ENCODE data around the gene MORN5.

The MORN5 gene

GRCh38 chr9:122133984-122134535, 25.6 kb upstream of the MORN5 start:
- no peaks in the 10 kb centered on the region for H3K36me3 ChIP-seq (ENCODE audit: insufficient read depth, low read length)
- H3K9me3 ChIP-seq (replicated peaks; ENCODE audit: low read length) = no peaks in the 10 kb centered on the region
- no peak overlapping the region for H3K9ac ChIP-seq (ENCODE audit: low read depth, low read length)
- H3K4me3 ChIP-seq (ENCODE audit: low read length) = no peak overlapping the region
- H3K4me1 ChIP-seq (ENCODE audit: control insufficient read depth, insufficient read depth, low read length) = peaks cover 7% of the 10 kb centered on the region
- no peak overlapping the region for H3K4me2 ChIP-seq (ENCODE audit: low read length)
- H3K27me3 ChIP-seq (ENCODE audit: control insufficient read depth, insufficient read depth, low read length) = peaks cover 8% of the 10 kb centered on the region

DNA sequence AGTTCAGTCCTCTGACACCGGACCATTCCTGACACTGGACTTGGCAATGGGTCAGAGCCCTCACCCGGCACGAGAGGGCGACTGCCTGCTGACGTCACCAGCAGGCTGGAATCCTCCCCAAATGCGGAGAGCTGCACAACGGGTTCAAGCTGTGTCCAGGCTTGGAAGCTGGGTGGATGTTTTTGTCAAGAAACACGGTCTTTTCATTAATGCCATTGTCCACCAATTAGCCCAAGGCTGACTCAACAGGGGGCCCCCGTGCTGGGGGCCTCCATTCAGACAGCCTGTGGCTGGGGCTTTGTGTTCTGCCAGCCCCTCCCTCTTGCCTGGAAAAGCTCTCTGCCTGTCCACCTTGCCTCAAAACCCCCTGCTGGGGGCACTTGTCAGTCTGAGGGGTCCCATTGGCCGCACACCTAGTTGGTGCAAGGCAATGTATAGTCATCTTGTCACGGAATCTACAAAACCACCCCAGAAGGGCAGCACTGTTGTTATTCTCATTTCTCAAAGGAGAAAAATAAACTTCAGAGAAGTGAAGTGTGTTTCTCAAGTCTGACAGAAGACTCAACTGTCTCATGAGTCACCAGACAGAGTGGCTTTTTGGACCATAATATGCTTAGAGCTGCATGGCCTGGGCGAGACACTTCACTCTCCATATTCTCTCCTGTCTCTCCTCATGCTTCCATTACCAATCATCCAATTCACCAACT, 24.7 kb upstream of the MORN5 start:
- H3K4me3 ChIP-seq (ENCODE audit: low read length) = no peak overlapping the region
- no peaks in the 10 kb centered on the region for H3K36me3 ChIP-seq (ENCODE audit: insufficient read depth, low read length)
- H3K9ac ChIP-seq (ENCODE audit: low read depth, low read length) = no peak overlapping the region
- no peaks in the 10 kb centered on the region for H3K9me3 ChIP-seq (replicated peaks; ENCODE audit: low read length)
- peaks cover 8% of the 10 kb centered on the region for H3K27me3 ChIP-seq (ENCODE audit: control insufficient read depth, insufficient read depth, low read length)
- peaks cover 7% of the 10 kb centered on the region for H3K4me1 ChIP-seq (ENCODE audit: control insufficient read depth, insufficient read depth, low read length)
- no peak overlapping the region for H3K4me2 ChIP-seq (ENCODE audit: low read length)

DNA sequence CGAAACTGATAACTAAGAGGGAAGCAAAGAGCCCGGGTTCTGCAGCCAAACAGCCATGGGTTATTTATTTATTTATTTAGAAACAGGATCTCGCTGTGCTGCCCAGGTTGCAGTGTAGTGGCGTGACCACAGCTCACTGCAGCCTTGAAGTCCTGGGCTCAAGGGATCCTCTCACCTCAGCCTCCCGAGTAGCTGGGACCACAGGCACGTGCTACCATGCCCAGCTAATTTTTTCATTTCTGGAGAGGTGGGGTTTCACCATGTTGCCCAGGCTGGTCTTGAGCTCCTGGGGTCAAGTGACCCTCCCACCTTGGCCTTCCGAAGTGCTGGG, 24.2 kb upstream of the MORN5 start:
- H3K4me3 ChIP-seq (ENCODE audit: low read length) = no peak overlapping the region
- H3K4me1 ChIP-seq (ENCODE audit: control insufficient read depth, insufficient read depth, low read length) = peaks cover 7% of the 10 kb centered on the region
- H3K36me3 ChIP-seq (ENCODE audit: insufficient read depth, low read length) = no peaks in the 10 kb centered on the region
- no peaks in the 10 kb centered on the region for H3K9me3 ChIP-seq (replicated peaks; ENCODE audit: low read length)
- no peak overlapping the region for H3K9ac ChIP-seq (ENCODE audit: low read depth, low read length)
- H3K27me3 ChIP-seq (ENCODE audit: control insufficient read depth, insufficient read depth, low read length) = peaks cover 8% of the 10 kb centered on the region
- no peak overlapping the region for H3K4me2 ChIP-seq (ENCODE audit: low read length)

GRCh38 chr9:122138560-122139268, 21.0 kb upstream of the MORN5 start:
- Histone ChIP-seq H3K4me3 (ENCODE audit: low read length) (no peak overlapping the region), H3K27me3 (ENCODE audit: control insufficient read depth, insufficient read depth, low read length) (no peaks in the 10 kb centered on the region), H3K36me3 (ENCODE audit: insufficient read depth, low read length) (peaks cover 10% of the 10 kb centered on the region), H3K9me3 (replicated peaks; ENCODE audit: low read length) (no peaks in the 10 kb centered on the region), H3K4me2 (ENCODE audit: low read length) (no peak overlapping the region), H3K9ac (ENCODE audit: low read depth, low read length) (no peak overlapping the region), H3K4me1 (ENCODE audit: control insufficient read depth, insufficient read depth, low read length) (peaks cover 7% of the 10 kb centered on the region)

- Histone ChIP-seq H3K4me1 (ENCODE audit: control insufficient read depth, insufficient read depth, low read length) (no peaks in the 10 kb centered on the region), H3K36me3 (ENCODE audit: insufficient read depth, low read length) (peaks cover 25% of the 10 kb centered on the region)
Observed at GRCh38 chr9:122140368-122141193, 19.1 kb upstream of the MORN5 start.

DNA sequence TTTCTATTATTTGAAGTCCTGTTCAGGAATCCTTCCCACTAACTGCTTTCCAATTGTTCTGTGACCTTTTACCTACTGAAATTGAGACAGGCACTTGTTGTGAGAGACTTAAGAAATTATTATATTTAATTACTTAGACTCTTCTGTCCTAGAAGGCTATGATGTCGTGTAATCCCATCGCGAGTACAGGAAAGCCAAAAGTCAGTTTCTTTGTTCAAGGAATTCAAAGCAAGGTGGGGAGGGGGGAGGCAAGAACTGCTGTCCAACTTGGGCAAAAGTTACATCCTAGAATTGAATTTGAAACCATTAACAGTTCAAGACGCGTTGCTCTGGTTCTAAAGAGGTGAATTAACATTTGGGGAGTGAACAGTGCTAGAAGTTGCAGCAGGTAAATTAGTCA, 18.0 kb upstream of the MORN5 start:
- no peak overlapping the region for H3K4me3 ChIP-seq (ENCODE audit: low read length)
- no peaks in the 10 kb centered on the region for H3K4me1 ChIP-seq (ENCODE audit: control insufficient read depth, insufficient read depth, low read length)
- H3K27me3 ChIP-seq (ENCODE audit: control insufficient read depth, insufficient read depth, low read length) = no peaks in the 10 kb centered on the region
- H3K9ac ChIP-seq (ENCODE audit: low read depth, low read length) = no peak overlapping the region
- peaks cover 26% of the 10 kb centered on the region for H3K36me3 ChIP-seq (ENCODE audit: insufficient read depth, low read length)
- no peak overlapping the region for H3K4me2 ChIP-seq (ENCODE audit: low read length)
- no peaks in the 10 kb centered on the region for H3K9me3 ChIP-seq (replicated peaks; ENCODE audit: low read length)

More at GRCh38 chr9:122140368-122141193, 19.1 kb upstream of the MORN5 start:
- H3K27me3 ChIP-seq (ENCODE audit: control insufficient read depth, insufficient read depth, low read length) = no peaks in the 10 kb centered on the region
- H3K4me3 ChIP-seq (ENCODE audit: low read length) = no peak overlapping the region
- H3K4me2 ChIP-seq (ENCODE audit: low read length) = no peak overlapping the region
- H3K9ac ChIP-seq (ENCODE audit: low read depth, low read length) = no peak overlapping the region
- H3K9me3 ChIP-seq (replicated peaks; ENCODE audit: low read length) = no peaks in the 10 kb centered on the region

GRCh38 chr9:122143296-122143695, 16.4 kb upstream of the MORN5 start:
- no peaks in the 10 kb centered on the region for H3K9me3 ChIP-seq (replicated peaks; ENCODE audit: low read length)
- peaks cover 31% of the 10 kb centered on the region for H3K36me3 ChIP-seq (ENCODE audit: insufficient read depth, low read length)
- no peak overlapping the region for H3K9ac ChIP-seq (ENCODE audit: low read depth, low read length)
- H3K4me2 ChIP-seq (ENCODE audit: low read length) = no peak overlapping the region
- H3K4me1 ChIP-seq (ENCODE audit: control insufficient read depth, insufficient read depth, low read length) = no peaks in the 10 kb centered on the region
- H3K27me3 ChIP-seq (ENCODE audit: control insufficient read depth, insufficient read depth, low read length) = no peaks in the 10 kb centered on the region
- H3K4me3 ChIP-seq (ENCODE audit: low read length) = no peak overlapping the region

DNA sequence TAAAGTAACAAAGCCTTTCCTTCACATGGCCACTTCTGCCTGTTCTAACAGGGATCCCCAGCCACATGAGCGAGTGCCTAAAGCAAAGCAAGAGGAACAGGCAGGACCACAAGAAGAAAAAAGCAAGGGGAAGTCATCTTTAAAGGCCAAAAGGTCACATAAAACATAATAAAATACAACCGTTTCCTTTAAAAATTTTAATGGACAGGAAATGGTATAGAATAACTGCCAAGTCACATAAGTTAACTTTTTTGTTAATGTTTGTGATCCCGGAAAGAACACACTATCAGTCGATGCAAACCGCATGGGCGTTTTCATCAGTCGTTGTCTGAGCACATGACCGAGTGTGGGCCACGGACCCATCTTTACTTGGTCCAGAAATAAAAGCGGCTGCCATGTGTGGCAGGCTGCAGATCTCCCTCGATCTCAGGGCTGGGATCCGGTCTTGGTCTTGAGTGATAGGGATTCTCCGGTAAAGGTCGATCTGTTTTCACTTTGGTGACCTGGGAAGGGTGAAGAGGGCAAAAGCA, 15.8 kb upstream of the MORN5 start:
- Histone ChIP-seq H3K27me3 (ENCODE audit: control insufficient read depth, insufficient read depth, low read length) (no peaks in the 10 kb centered on the region), H3K9me3 (replicated peaks; ENCODE audit: low read length) (no peaks in the 10 kb centered on the region), H3K4me2 (ENCODE audit: low read length) (no peak overlapping the region), H3K36me3 (ENCODE audit: insufficient read depth, low read length) (peaks cover 34% of the 10 kb centered on the region), H3K4me3 (ENCODE audit: low read length) (no peak overlapping the region), H3K4me1 (ENCODE audit: control insufficient read depth, insufficient read depth, low read length) (no peaks in the 10 kb centered on the region), H3K9ac (ENCODE audit: low read depth, low read length) (no peak overlapping the region)

DNA sequence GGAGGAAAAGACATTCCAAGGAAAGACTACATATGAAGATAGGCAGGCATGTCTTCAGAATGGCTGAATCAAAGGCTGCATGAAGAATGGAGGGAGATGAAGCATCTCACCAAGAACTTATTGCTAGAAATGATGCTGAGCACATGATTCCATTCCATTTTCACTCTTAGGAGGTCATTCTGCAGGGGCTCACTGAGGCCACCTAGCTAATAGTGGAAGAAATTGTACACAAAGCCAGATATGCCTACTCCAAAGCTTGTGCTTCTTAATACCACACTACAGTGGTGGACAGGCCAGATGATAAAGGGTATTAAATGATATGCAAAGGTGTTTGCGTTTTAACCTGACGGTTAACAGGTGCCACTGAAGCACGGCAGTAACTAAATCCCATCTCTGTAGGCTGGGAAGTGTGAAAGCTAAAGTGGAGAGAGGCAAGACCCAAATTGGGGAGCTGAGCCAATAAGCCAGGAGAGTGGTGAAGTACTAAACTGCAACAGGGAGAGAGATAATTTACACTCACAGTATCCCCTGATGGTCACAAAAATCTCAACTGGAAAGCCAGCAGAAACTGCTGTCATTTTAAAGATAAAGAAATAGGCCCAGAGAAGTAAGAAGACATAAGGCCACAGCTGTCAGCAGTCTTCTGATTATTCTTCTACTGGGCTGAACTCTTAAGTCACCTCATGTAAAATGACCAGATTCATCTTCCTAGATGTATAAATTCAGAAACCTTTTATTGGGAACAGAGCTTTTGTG, 14.7 kb upstream of the MORN5 start:
- no peak overlapping the region for H3K9ac ChIP-seq (ENCODE audit: low read depth, low read length)
- H3K9me3 ChIP-seq (replicated peaks; ENCODE audit: low read length) = no peaks in the 10 kb centered on the region
- no peaks in the 10 kb centered on the region for H3K27me3 ChIP-seq (ENCODE audit: control insufficient read depth, insufficient read depth, low read length)
- H3K4me2 ChIP-seq (ENCODE audit: low read length) = no peak overlapping the region
- no peak overlapping the region for H3K4me3 ChIP-seq (ENCODE audit: low read length)
- H3K4me1 ChIP-seq (ENCODE audit: control insufficient read depth, insufficient read depth, low read length) = no peaks in the 10 kb centered on the region
- H3K36me3 ChIP-seq (ENCODE audit: insufficient read depth, low read length) = peaks cover 34% of the 10 kb centered on the region

DNA sequence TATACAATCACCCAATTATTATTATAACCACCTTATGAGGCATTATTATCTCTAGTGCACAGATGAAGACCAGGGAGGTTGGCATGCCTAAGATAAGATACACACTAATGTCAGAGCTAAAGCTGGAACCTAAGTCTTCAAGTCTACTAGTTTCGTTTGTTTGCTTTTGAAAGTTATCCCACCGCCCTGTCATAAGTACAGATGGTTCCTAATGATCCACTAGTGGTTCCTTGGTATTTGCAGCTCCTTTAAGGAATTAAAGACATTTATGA, 14.2 kb upstream of the MORN5 start:
- Histone ChIP-seq H3K9ac (ENCODE audit: low read depth, low read length) (no peak overlapping the region), H3K4me2 (ENCODE audit: low read length) (no peak overlapping the region), H3K4me1 (ENCODE audit: control insufficient read depth, insufficient read depth, low read length) (no peaks in the 10 kb centered on the region), H3K36me3 (ENCODE audit: insufficient read depth, low read length) (peaks cover 34% of the 10 kb centered on the region), H3K9me3 (replicated peaks; ENCODE audit: low read length) (no peaks in the 10 kb centered on the region), H3K4me3 (ENCODE audit: low read length) (no peak overlapping the region), H3K27me3 (ENCODE audit: control insufficient read depth, insufficient read depth, low read length) (no peaks in the 10 kb centered on the region)
